Testis (tissue), 3 donors: ENCODE results near the gene C2CD4C. TPM values are rescaled to one million over a fixed set of nuclear protein-coding genes. Genes with fewer than 3 reads are reported as not detected.
A peak's percentile ranks its signal among the peaks of the same experiment; 100 is the strongest.
"Not testable (repeated sequence)": the region's sequence is repeated elsewhere in the genome, so short reads cannot be mapped to it uniquely, and the experiment has no call there.

Experiments used
- DNase-seq: peaks from one replicate; pipeline ENCODE4 v3.0.0-alpha.2; 2019
- H3K27ac ChIP-seq, 2 donors: fragments of 200-600 bp; sonication (generic); one replicate each; pipeline ENCODE4 v1.5.1; 2019
- H3K27me3 ChIP-seq: fragments of 200-600 bp; sonication (generic); one replicate; pipeline ENCODE4 v1.5.1; 2019
- H3K36me3 ChIP-seq: fragments of 200-600 bp; sonication (generic); one replicate; pipeline ENCODE4 v1.5.1; 2017; ENCODE audit warnings: low read depth; ENCODE audit errors: missing control alignments
- H3K4me1 ChIP-seq: fragments of 200-600 bp; sonication (generic); one replicate; pipeline ENCODE4 v1.5.1; 2019
- H3K4me3 ChIP-seq, 2 donors: fragments of 200-600 bp; sonication (generic); one replicate each; pipeline ENCODE4 v1.5.1; 2017 to 2019
- H3K9me3 ChIP-seq: fragments of 200-600 bp; sonication (generic); one replicate; pipeline ENCODE4 v1.5.1; 2017
- CTCF ChIP-seq, 3 experiments: fragments of 450-650 bp in 2 of 3; fragments of 200-600 bp in 1 of 3; sonication (generic) in 1 of 3; IDR thresholded peaks; one replicate each; pipeline ENCODE4 v1.5.1; 2016 to 2019; ENCODE audit warnings: antibody characterized with exemption in 3 of 3, mild to moderate bottlenecking in 2 of 3, moderate library complexity in 1 of 3
- POLR2A ChIP-seq: fragments of 450-650 bp; IDR thresholded peaks from one replicate; pipeline ENCODE4 v1.6.1; 2017; ENCODE audit warnings: antibody characterized with exemption, mild to moderate bottlenecking, moderate library complexity
- WGBS, 2 donors: methylation state at CpG; one replicate each; pipeline ENCODE4 v1.1.5; 2018; 5-methylcytosine and 5-hydroxymethylcytosine counted together
- intact Hi-C: fragments of 100-400 bp; cut with DNase I; formaldehyde crosslinking; loops from one replicate; pipeline ENCODE4 v1.15.1; 2023; ENCODE audit warnings: low total_unique reads
- polyA plus RNA-seq: library from polyadenylated mRNA; stranded (reverse); fragments of 350-450 nt; fragmentation: Illumina TruSeq; extraction: RNeasy Lipid Tissue Mini Kit (QIAGEN cat#74804); gene quantifications from one replicate; pipeline ENCODE4 v1.2.3, GENCODE V29; 2014; ENCODE audit warnings: low read depth, low replicate concordance; ENCODE audit not compliant: insufficient read depth
- total RNA-seq, 2 donors: library from RNA; depleted of rRNA; stranded (reverse); fragments of >200 nt; gene quantifications; one replicate each; pipeline ENCODE4 v1.2.3, GENCODE V29; 2016

The C2CD4C gene
- total and polyA plus RNA-seq, 3 donors from 2014 or later, result 0.88 to 5.4 (median 5.3) TPM

- Histone ChIP-seq H3K4me1 (no peaks in the 10 kb centered on the region), H3K27ac (no peak overlapping the region), H3K4me3 (no peak overlapping the region), H3K9me3 (no peaks in the 10 kb centered on the region), H3K27me3 (no peaks in the 10 kb centered on the region), H3K36me3 (no peaks in the 10 kb centered on the region)
- intact Hi-C loops, result no loop called here
- TF ChIP-seq CTCF (IDR thresholded peaks at IDR 0.05) (peak in 2 of 3 experiments; percentile 26 to 34), POLR2A (no peak)
- WGBS, 2 donors, result 45 to 61% methylated on average over 39 to 44 of the region's 44 CpGs
- DNase-seq, result no peak
Observed at GRCh38 chr19:383922-384798, 24.8 kb downstream of the C2CD4C start.

GRCh38 chr19:383040-383439 is 25.9 kb downstream of the C2CD4C start:
- 84 to 87% methylated on average over 19 of the region's 19 CpGs for WGBS, 2 donors
- TF ChIP-seq POLR2A (no peak), CTCF (IDR thresholded peaks at IDR 0.05) (no peak)

GRCh38 chr19:382578-382977 is 26.4 kb downstream of the C2CD4C start:
- H3K27me3 ChIP-seq, H3K36me3 ChIP-seq, H3K27ac ChIP-seq, DNase-seq, intact Hi-C loops, H3K4me1 ChIP-seq, H3K4me3 ChIP-seq, H3K9me3 ChIP-seq: not testable (repeated sequence)
- WGBS, 2 donors, result 77 to 83% methylated on average over 9 of the region's 9 CpGs

More at GRCh38 chr19:383040-383439, 25.9 kb downstream of the C2CD4C start:
- Histone ChIP-seq H3K27me3 (no peaks in the 10 kb centered on the region), H3K36me3 (no peaks in the 10 kb centered on the region), H3K9me3 (no peaks in the 10 kb centered on the region), H3K4me1 (no peaks in the 10 kb centered on the region), H3K4me3 (no peak overlapping the region), H3K27ac (no peak overlapping the region)
- DNase-seq, result no peak
- intact Hi-C loops, result no loop called here

- WGBS, 2 donors, result 80 to 81% methylated on average over 11 of the region's 11 CpGs
- H3K27me3 ChIP-seq, H3K9me3 ChIP-seq, DNase-seq, H3K27ac ChIP-seq, intact Hi-C loops, H3K36me3 ChIP-seq, H3K4me3 ChIP-seq, H3K4me1 ChIP-seq: not testable (repeated sequence)
Observed at GRCh38 chr19:381901-382300, 27.0 kb downstream of the C2CD4C start.

GRCh38 chr19:380618-381219 is 28.2 kb downstream of the C2CD4C start:
- DNase-seq, H3K27me3 ChIP-seq, H3K9me3 ChIP-seq, H3K27ac ChIP-seq, H3K4me3 ChIP-seq, H3K36me3 ChIP-seq, intact Hi-C loops, H3K4me1 ChIP-seq: not testable (repeated sequence)
- 64 to 68% methylated on average over 15 to 17 of the region's 17 CpGs for WGBS, 2 donors

- WGBS, 2 donors, result 88 to 90% methylated on average over 16 of the region's 16 CpGs
Observed at GRCh38 chr19:379796-380195, 29.2 kb downstream of the C2CD4C start.

More at GRCh38 chr19:379796-380195, 29.2 kb downstream of the C2CD4C start:
- H3K4me3 ChIP-seq, result no peak overlapping the region
- H3K4me1 ChIP-seq, result no peaks in the 10 kb centered on the region
- no peaks in the 10 kb centered on the region for H3K9me3 ChIP-seq
- no peak for DNase-seq
- H3K36me3 ChIP-seq, result no peaks in the 10 kb centered on the region
- intact Hi-C loops, result no loop called here
- no peak overlapping the region for H3K27ac ChIP-seq
- no peaks in the 10 kb centered on the region for H3K27me3 ChIP-seq
- no peak for TF ChIP-seq POLR2A
- TF ChIP-seq CTCF (IDR thresholded peaks at IDR 0.05), result no peak
